Mucosa of stomach (tissue), 1 donor: ENCODE measurements around the gene SORCS2.

Source experiments
- H3K27me3 ChIP-seq: one replicate; pipeline ENCODE4 v1.7.0; 2013; ENCODE audit warnings: mild to moderate bottlenecking, low read length; ENCODE audit not compliant: control insufficient read depth, insufficient read depth
- H3K36me3 ChIP-seq: one replicate; pipeline ENCODE4 v1.7.0; 2013; ENCODE audit warnings: low read length; ENCODE audit not compliant: control insufficient read depth, insufficient read depth
- H3K4me1 ChIP-seq: one replicate; pipeline ENCODE4 v1.7.0; 2013; ENCODE audit warnings: mild to moderate bottlenecking, low read length; ENCODE audit not compliant: control insufficient read depth, insufficient read depth
- H3K4me3 ChIP-seq: one replicate; pipeline ENCODE4 v1.7.0; 2013; ENCODE audit warnings: low read length
- H3K9ac ChIP-seq: one replicate; pipeline ENCODE4 v1.7.0; 2013; ENCODE audit warnings: mild to moderate bottlenecking, low read length, moderate library complexity
- H3K9me3 ChIP-seq: one replicate; pipeline ENCODE4 v1.7.0; 2013; ENCODE audit warnings: mild to moderate bottlenecking, low read length, moderate library complexity; ENCODE audit not compliant: control insufficient read depth
- donor health status: Pancreatic carcinoma.

The SORCS2 gene

GRCh38 chr4:7756561-7757355 lies 564.4 kb downstream of the SORCS2 start:
- Histone ChIP-seq H3K27me3 (no peaks in the 10 kb centered on the region), H3K9me3 (no peaks in the 10 kb centered on the region), H3K4me3 (no peak overlapping the region), H3K9ac (no peak overlapping the region), H3K36me3 (peaks cover 4% of the 10 kb centered on the region), H3K4me1 (no peaks in the 10 kb centered on the region)

- H3K9me3 ChIP-seq: no peaks in the 10 kb centered on the region
- H3K9ac ChIP-seq: no peak overlapping the region
- peaks cover 4% of the 10 kb centered on the region for H3K36me3 ChIP-seq
- no peaks in the 10 kb centered on the region for H3K27me3 ChIP-seq
- H3K4me3 ChIP-seq: no peak overlapping the region
- no peaks in the 10 kb centered on the region for H3K4me1 ChIP-seq
These were observed 565.4 kb downstream of the SORCS2 start for GRCh38 chr4:7757501-7758471.

GRCh38 chr4:7758476-7758875 lies 566.1 kb downstream of the SORCS2 start:
- Histone ChIP-seq H3K4me1 (no peaks in the 10 kb centered on the region), H3K9me3 (no peaks in the 10 kb centered on the region), H3K4me3 (no peak overlapping the region), H3K27me3 (no peaks in the 10 kb centered on the region), H3K36me3 (peaks cover 4% of the 10 kb centered on the region), H3K9ac (no peak overlapping the region)

GRCh38 chr4:7759216-7759615 lies 566.9 kb downstream of the SORCS2 start:
- H3K27me3 ChIP-seq: no peaks in the 10 kb centered on the region
- peaks cover 4% of the 10 kb centered on the region for H3K36me3 ChIP-seq
- no peaks in the 10 kb centered on the region for H3K4me1 ChIP-seq
- no peak overlapping the region for H3K4me3 ChIP-seq
- no peak overlapping the region for H3K9ac ChIP-seq
- no peaks in the 10 kb centered on the region for H3K9me3 ChIP-seq

GRCh38 chr4:7759635-7760034 lies 567.3 kb downstream of the SORCS2 start:
- Histone ChIP-seq H3K4me1 (no peaks in the 10 kb centered on the region), H3K36me3 (peaks cover 4% of the 10 kb centered on the region), H3K4me3 (no peak overlapping the region)

GRCh38 chr4:7760228-7760627 lies 567.9 kb downstream of the SORCS2 start:
- H3K9me3 ChIP-seq: no peaks in the 10 kb centered on the region
- no peak overlapping the region for H3K9ac ChIP-seq
- no peak overlapping the region for H3K4me3 ChIP-seq
- no peaks in the 10 kb centered on the region for H3K4me1 ChIP-seq
- peaks cover 4% of the 10 kb centered on the region for H3K36me3 ChIP-seq
- H3K27me3 ChIP-seq: no peaks in the 10 kb centered on the region

More at GRCh38 chr4:7759635-7760034, 567.3 kb downstream of the SORCS2 start:
- H3K9me3 ChIP-seq: no peaks in the 10 kb centered on the region
- no peaks in the 10 kb centered on the region for H3K27me3 ChIP-seq
- H3K9ac ChIP-seq: no peak overlapping the region

GRCh38 chr4:7760706-7761105 lies 568.4 kb downstream of the SORCS2 start:
- no peaks in the 10 kb centered on the region for H3K9me3 ChIP-seq
- H3K27me3 ChIP-seq: no peaks in the 10 kb centered on the region
- no peak overlapping the region for H3K4me3 ChIP-seq
- H3K9ac ChIP-seq: no peak overlapping the region
- H3K4me1 ChIP-seq: no peaks in the 10 kb centered on the region
- H3K36me3 ChIP-seq: peaks cover 4% of the 10 kb centered on the region

GRCh38 chr4:7761312-7761711 lies 569.0 kb downstream of the SORCS2 start:
- no peaks in the 10 kb centered on the region for H3K27me3 ChIP-seq
- H3K9ac ChIP-seq: no peak overlapping the region
- peaks cover 4% of the 10 kb centered on the region for H3K36me3 ChIP-seq
- H3K9me3 ChIP-seq: no peaks in the 10 kb centered on the region
- no peak overlapping the region for H3K4me3 ChIP-seq
- H3K4me1 ChIP-seq: no peaks in the 10 kb centered on the region

- Histone ChIP-seq H3K4me3 (no peak overlapping the region), H3K4me1 (no peaks in the 10 kb centered on the region), H3K9me3 (no peaks in the 10 kb centered on the region), H3K9ac (no peak overlapping the region), H3K36me3 (peaks cover 5% of the 10 kb centered on the region), H3K27me3 (no peaks in the 10 kb centered on the region)
These were observed 569.4 kb downstream of the SORCS2 start for GRCh38 chr4:7761720-7762119.

- H3K9me3 ChIP-seq: no peaks in the 10 kb centered on the region
- peaks cover 13% of the 10 kb centered on the region for H3K36me3 ChIP-seq
- H3K9ac ChIP-seq: no peak overlapping the region
- H3K27me3 ChIP-seq: no peaks in the 10 kb centered on the region
- H3K4me3 ChIP-seq: no peak overlapping the region
- H3K4me1 ChIP-seq: no peaks in the 10 kb centered on the region
These were observed 570.2 kb downstream of the SORCS2 start for GRCh38 chr4:7762376-7763030.

GRCh38 chr4:7763106-7763505 lies 570.8 kb downstream of the SORCS2 start:
- no peak overlapping the region for H3K9ac ChIP-seq
- H3K36me3 ChIP-seq: peaks cover 16% of the 10 kb centered on the region
- H3K4me1 ChIP-seq: no peaks in the 10 kb centered on the region
- H3K9me3 ChIP-seq: no peaks in the 10 kb centered on the region
- no peaks in the 10 kb centered on the region for H3K27me3 ChIP-seq
- H3K4me3 ChIP-seq: no peak overlapping the region

- Histone ChIP-seq H3K4me1 (no peaks in the 10 kb centered on the region), H3K36me3 (peaks cover 16% of the 10 kb centered on the region), H3K9ac (no peak overlapping the region), H3K4me3 (no peak overlapping the region), H3K9me3 (no peaks in the 10 kb centered on the region), H3K27me3 (no peaks in the 10 kb centered on the region)
These were observed 571.5 kb downstream of the SORCS2 start for GRCh38 chr4:7763788-7764187.
